ENCODE data around the gene F5. TPM values are rescaled to one million over a fixed set of nuclear protein-coding genes. Genes with fewer than 3 reads are reported as not detected.

F5 gene
- 0.08 TPM for polyA plus RNA-seq (2013, experiment 1 of 2)
- polyA plus RNA-seq (2013, experiment 2 of 2), result 0.08 TPM

DNA sequence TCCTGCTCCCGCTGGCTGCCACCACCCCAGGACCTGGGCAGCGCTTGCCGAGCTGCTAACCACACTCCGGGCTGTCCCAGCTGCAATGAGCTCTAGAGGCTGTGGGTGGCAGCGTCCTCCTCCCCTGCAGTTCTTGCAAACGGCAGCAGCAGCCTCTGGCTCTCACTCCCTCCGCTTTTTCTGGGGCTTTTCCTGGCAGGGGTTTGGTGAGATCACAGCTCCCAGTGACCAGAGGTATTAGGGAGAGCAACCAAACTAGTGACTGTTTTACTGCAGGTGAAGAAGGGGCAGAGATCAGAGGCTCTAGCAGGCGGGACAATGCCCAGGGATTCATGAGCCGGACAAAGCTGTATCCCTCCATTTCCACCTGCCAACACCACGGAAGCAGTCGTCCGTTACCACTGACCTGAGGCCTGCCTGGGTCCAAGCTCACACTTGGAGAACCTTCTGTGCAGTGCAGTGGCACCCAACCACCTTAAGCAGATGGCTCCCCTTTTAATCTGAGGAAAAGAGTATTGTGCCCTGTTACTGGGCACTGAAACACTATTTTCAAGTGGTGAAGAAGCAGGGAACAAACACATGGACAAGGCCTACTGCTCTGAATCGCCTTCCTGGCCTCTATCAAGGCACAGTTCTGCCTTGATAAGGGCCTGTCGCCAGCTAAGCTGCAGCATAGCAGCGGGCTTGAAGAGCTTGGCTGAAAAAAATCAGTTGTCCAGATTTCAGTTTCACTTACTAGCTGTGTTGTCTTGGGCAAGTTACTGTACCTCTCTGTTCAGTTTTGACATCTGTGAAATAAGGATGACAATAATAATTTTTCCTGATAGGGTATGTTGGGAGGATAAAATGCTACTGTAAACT, at the start of gene F5:
TSS of gene F5 (minus strand) at position 87 of the 861 bp plus-strand sequence. CDS start 95 bp downstream, outside the sequence.
- H2BK120ac ChIP-seq (ENCODE audit: low read depth, low read length), result no peak within 1 kb of the TSS
- H3K56ac ChIP-seq (ENCODE audit: low read length), result peak within 1 kb of the TSS; percentile 62
- H3K4me3 ChIP-seq (ENCODE audit: low read length), result no peak within 1 kb of the TSS
- peak; percentile 87 for DNase-seq
- H3K27ac ChIP-seq (ENCODE audit: low read depth, low read length), result no peak within 1 kb of the TSS
- peaks cover 1% of the 10 kb centered on the region for H3K4me1 ChIP-seq (ENCODE audit: control insufficient read depth, low read depth, low read length)
- no peak within 1 kb of the TSS for H4K5ac ChIP-seq (ENCODE audit: low read length)
- no CpG with 5 or more reads among the region's 15 CpGs for WGBS (ENCODE audit: extremely low coverage, insufficient coverage, low lambda C conversion rate)
- H3K36me3 ChIP-seq (ENCODE audit: control insufficient read depth, insufficient read depth, low read length), result no peaks in the 10 kb centered on the region
- H2AK5ac ChIP-seq (ENCODE audit: low read length), result no peak within 1 kb of the TSS
- no peak within 1 kb of the TSS for H3K4ac ChIP-seq (ENCODE audit: low read depth, low read length)
- peak within 1 kb of the TSS; percentile 19 for H3K4me2 ChIP-seq (ENCODE audit: low read length)
- H4K8ac ChIP-seq (ENCODE audit: low read depth, low read length), result no peak within 1 kb of the TSS
- no peak within 1 kb of the TSS for H2BK15ac ChIP-seq (replicated peaks; ENCODE audit: low read depth)
- peak within 1 kb of the TSS; percentile 15 for H3K9ac ChIP-seq (ENCODE audit: low read length)
- H3K79me1 ChIP-seq (ENCODE audit: low read length), result no peaks in the 10 kb centered on the region
- H3K27me3 ChIP-seq (ENCODE audit: insufficient read depth, low read length, poor library complexity), result no peaks in the 10 kb centered on the region
- H3K18ac ChIP-seq (ENCODE audit: low read length), result no peak within 1 kb of the TSS
- no peak within 1 kb of the TSS for H2BK5ac ChIP-seq (ENCODE audit: low read length)
- no peak within 1 kb of the TSS for H3K23ac ChIP-seq (ENCODE audit: low read length)
- no peaks in the 10 kb centered on the region for H3K79me2 ChIP-seq (ENCODE audit: control insufficient read depth, insufficient read depth, low read length)

DNA sequence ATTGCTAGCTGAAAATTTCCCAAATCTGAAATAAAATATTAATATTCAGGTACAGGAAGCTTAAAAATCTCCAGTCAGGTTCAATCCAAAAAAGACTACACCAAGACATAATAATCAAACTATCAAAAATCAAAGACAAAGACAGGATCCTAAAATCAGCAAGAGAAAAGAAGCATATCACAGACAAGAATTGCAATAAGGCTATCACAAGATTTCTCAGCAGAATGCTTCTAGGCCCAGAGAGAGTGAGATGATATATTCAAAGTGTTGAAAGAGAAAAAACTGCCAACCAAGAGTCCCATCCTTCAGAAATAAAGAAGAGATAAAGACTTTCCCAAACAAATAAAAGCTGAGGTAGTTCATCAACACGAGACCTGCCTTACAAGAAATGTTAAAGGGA, 48.6 kb upstream of the F5 start:
- no peak overlapping the region for H3K18ac ChIP-seq (ENCODE audit: low read length)
- H4K8ac ChIP-seq (ENCODE audit: low read depth, low read length), result no peak overlapping the region
- H4K5ac ChIP-seq (ENCODE audit: low read length), result no peak overlapping the region
- H3K4me3 ChIP-seq (ENCODE audit: low read length), result no peak overlapping the region
- no peak overlapping the region for H3K4me2 ChIP-seq (ENCODE audit: low read length)
- H3K36me3 ChIP-seq (ENCODE audit: control insufficient read depth, insufficient read depth, low read length), result no peaks in the 10 kb centered on the region
- no peak overlapping the region for H2BK5ac ChIP-seq (ENCODE audit: low read length)
- no peak overlapping the region for H3K56ac ChIP-seq (ENCODE audit: low read length)
- WGBS (ENCODE audit: extremely low coverage, insufficient coverage, low lambda C conversion rate), result no CpG with 5 or more reads among the region's 1 CpG
- no peak for DNase-seq
- H2AK5ac ChIP-seq (ENCODE audit: low read length), result no peak overlapping the region
- H3K79me2 ChIP-seq (ENCODE audit: control insufficient read depth, insufficient read depth, low read length), result no peaks in the 10 kb centered on the region
- H3K9ac ChIP-seq (ENCODE audit: low read length), result no peak overlapping the region
- H3K79me1 ChIP-seq (ENCODE audit: low read length), result no peaks in the 10 kb centered on the region
- no peak overlapping the region for H2BK120ac ChIP-seq (ENCODE audit: low read depth, low read length)
- H2BK15ac ChIP-seq (replicated peaks; ENCODE audit: low read depth), result no peak overlapping the region
- no peak overlapping the region for H3K23ac ChIP-seq (ENCODE audit: low read length)
- H3K4ac ChIP-seq (ENCODE audit: low read depth, low read length), result no peak overlapping the region
- no peak overlapping the region for H3K27ac ChIP-seq (ENCODE audit: low read depth, low read length)
- H3K27me3 ChIP-seq (ENCODE audit: insufficient read depth, low read length, poor library complexity), result no peaks in the 10 kb centered on the region
- H3K4me1 ChIP-seq (ENCODE audit: control insufficient read depth, low read depth, low read length), result no peaks in the 10 kb centered on the region

DNA sequence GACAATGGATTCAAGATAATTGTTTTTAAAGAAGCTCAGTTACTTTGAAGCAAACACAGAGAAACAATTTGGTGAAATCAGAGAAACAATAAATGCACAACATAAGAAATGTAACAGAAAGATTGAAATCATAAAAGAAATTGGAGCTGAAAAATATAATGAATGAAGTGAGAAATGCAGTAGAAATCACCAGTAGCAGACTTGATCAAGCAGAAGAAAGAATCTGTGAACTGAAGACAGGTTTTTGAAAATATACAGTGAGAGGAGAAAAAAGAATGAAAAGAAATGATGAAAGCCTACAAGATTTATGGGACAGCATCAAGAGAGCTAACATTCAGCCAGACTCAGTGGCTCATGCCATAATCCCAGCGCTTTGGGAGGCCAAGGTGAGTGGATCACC, 47.9 kb upstream of the F5 start:
- Histone ChIP-seq H3K79me1 (ENCODE audit: low read length) (no peaks in the 10 kb centered on the region), H3K4me3 (ENCODE audit: low read length) (no peak overlapping the region), H3K79me2 (ENCODE audit: control insufficient read depth, insufficient read depth, low read length) (no peaks in the 10 kb centered on the region), H3K4me1 (ENCODE audit: control insufficient read depth, low read depth, low read length) (no peaks in the 10 kb centered on the region), H4K5ac (ENCODE audit: low read length) (no peak overlapping the region), H3K18ac (ENCODE audit: low read length) (no peak overlapping the region), H3K23ac (ENCODE audit: low read length) (no peak overlapping the region), H2BK120ac (ENCODE audit: low read depth, low read length) (no peak overlapping the region), H3K27ac (ENCODE audit: low read depth, low read length) (no peak overlapping the region), H3K4me2 (ENCODE audit: low read length) (no peak overlapping the region), H3K36me3 (ENCODE audit: control insufficient read depth, insufficient read depth, low read length) (no peaks in the 10 kb centered on the region), H2AK5ac (ENCODE audit: low read length) (no peak overlapping the region), H3K27me3 (ENCODE audit: insufficient read depth, low read length, poor library complexity) (no peaks in the 10 kb centered on the region), H3K56ac (ENCODE audit: low read length) (no peak overlapping the region), H3K9ac (ENCODE audit: low read length) (no peak overlapping the region), H2BK15ac (replicated peaks; ENCODE audit: low read depth) (no peak overlapping the region), H2BK5ac (ENCODE audit: low read length) (no peak overlapping the region), H3K4ac (ENCODE audit: low read depth, low read length) (no peak overlapping the region), H4K8ac (ENCODE audit: low read depth, low read length) (no peak overlapping the region)
- WGBS (ENCODE audit: extremely low coverage, insufficient coverage, low lambda C conversion rate), result no CpG with 5 or more reads among the region's 1 CpG
- DNase-seq, result no peak

DNA sequence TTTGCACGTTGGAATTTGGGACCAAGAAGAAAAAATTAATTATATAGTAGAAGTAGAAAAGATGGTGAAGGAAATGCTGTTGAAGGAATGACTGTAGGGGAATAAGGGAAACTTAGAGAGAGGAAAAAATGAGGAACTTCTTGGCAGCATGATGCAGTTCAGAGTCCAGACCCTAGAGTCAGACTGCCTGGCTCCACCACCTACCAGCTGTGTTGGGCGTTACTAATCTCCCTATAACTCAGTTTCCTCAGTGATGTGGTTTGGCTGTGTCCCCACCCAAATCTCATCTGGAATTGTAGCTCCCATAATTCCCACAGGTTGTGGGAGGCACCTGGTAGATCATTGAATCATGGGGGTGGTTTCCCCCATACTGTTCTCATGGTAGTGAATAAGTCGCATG, 45.0 kb upstream of the F5 start:
- no peaks in the 10 kb centered on the region for H3K79me2 ChIP-seq (ENCODE audit: control insufficient read depth, insufficient read depth, low read length)
- no peak overlapping the region for H3K23ac ChIP-seq (ENCODE audit: low read length)
- no peak overlapping the region for H3K27ac ChIP-seq (ENCODE audit: low read depth, low read length)
- H3K4me3 ChIP-seq (ENCODE audit: low read length), result no peak overlapping the region
- H3K18ac ChIP-seq (ENCODE audit: low read length), result no peak overlapping the region
- H3K27me3 ChIP-seq (ENCODE audit: insufficient read depth, low read length, poor library complexity), result no peaks in the 10 kb centered on the region
- no peaks in the 10 kb centered on the region for H3K4me1 ChIP-seq (ENCODE audit: control insufficient read depth, low read depth, low read length)
- no peak overlapping the region for H4K8ac ChIP-seq (ENCODE audit: low read depth, low read length)
- no peak overlapping the region for H3K4ac ChIP-seq (ENCODE audit: low read depth, low read length)
- H2BK120ac ChIP-seq (ENCODE audit: low read depth, low read length), result no peak overlapping the region
- H3K36me3 ChIP-seq (ENCODE audit: control insufficient read depth, insufficient read depth, low read length), result no peaks in the 10 kb centered on the region
- no peak overlapping the region for H2BK15ac ChIP-seq (replicated peaks; ENCODE audit: low read depth)
- DNase-seq, result no peak
- WGBS (ENCODE audit: extremely low coverage, insufficient coverage, low lambda C conversion rate), result 100% methylated on average over 1 of the region's 3 CpGs
- no peaks in the 10 kb centered on the region for H3K79me1 ChIP-seq (ENCODE audit: low read length)
- H3K4me2 ChIP-seq (ENCODE audit: low read length), result no peak overlapping the region
- H3K9ac ChIP-seq (ENCODE audit: low read length), result no peak overlapping the region
- H4K5ac ChIP-seq (ENCODE audit: low read length), result no peak overlapping the region
- H3K56ac ChIP-seq (ENCODE audit: low read length), result no peak overlapping the region
- no peak overlapping the region for H2AK5ac ChIP-seq (ENCODE audit: low read length)
- H2BK5ac ChIP-seq (ENCODE audit: low read length), result no peak overlapping the region

DNA sequence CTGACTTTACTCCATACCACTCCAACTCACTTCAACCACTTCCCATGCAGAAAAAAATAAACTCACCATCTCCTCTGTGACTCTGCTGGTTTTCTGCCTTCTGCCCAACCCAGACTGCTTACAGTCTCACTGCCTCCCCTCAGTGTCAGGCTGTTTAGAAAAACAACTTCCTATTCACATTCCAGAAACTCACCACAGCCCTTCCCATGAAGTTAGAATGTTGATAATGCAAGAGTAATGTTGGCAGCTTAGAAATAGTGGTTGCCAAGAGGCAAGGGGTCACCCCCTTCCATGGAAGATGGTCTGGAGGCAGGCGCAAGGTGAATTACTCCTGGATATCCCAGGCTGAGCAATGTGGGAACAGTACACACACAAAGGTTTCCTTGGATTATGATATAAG, 43.7 kb upstream of the F5 start, which contains the start of gene SELP:
TSS of gene SELP (minus strand) at position 119 of the 400 bp plus-strand sequence. CDS start at position 69, 50 bp downstream.
- Histone ChIP-seq H3K9ac (ENCODE audit: low read length) (no peak within 1 kb of the TSS), H2BK120ac (ENCODE audit: low read depth, low read length) (no peak within 1 kb of the TSS), H3K79me2 (ENCODE audit: control insufficient read depth, insufficient read depth, low read length) (no peaks in the 10 kb centered on the region), H3K4me3 (ENCODE audit: low read length) (no peak within 1 kb of the TSS), H4K5ac (ENCODE audit: low read length) (no peak within 1 kb of the TSS), H2BK5ac (ENCODE audit: low read length) (no peak within 1 kb of the TSS), H4K8ac (ENCODE audit: low read depth, low read length) (no peak within 1 kb of the TSS), H3K23ac (ENCODE audit: low read length) (no peak within 1 kb of the TSS), H2AK5ac (ENCODE audit: low read length) (no peak within 1 kb of the TSS), H3K79me1 (ENCODE audit: low read length) (no peaks in the 10 kb centered on the region), H3K36me3 (ENCODE audit: control insufficient read depth, insufficient read depth, low read length) (no peaks in the 10 kb centered on the region), H3K4me1 (ENCODE audit: control insufficient read depth, low read depth, low read length) (no peaks in the 10 kb centered on the region), H2BK15ac (replicated peaks; ENCODE audit: low read depth) (no peak within 1 kb of the TSS), H3K27ac (ENCODE audit: low read depth, low read length) (no peak within 1 kb of the TSS), H3K56ac (ENCODE audit: low read length) (no peak within 1 kb of the TSS), H3K18ac (ENCODE audit: low read length) (no peak within 1 kb of the TSS), H3K4ac (ENCODE audit: low read depth, low read length) (no peak within 1 kb of the TSS), H3K27me3 (ENCODE audit: insufficient read depth, low read length, poor library complexity) (no peaks in the 10 kb centered on the region), H3K4me2 (ENCODE audit: low read length) (no peak within 1 kb of the TSS)
- WGBS (ENCODE audit: extremely low coverage, insufficient coverage, low lambda C conversion rate), result no CpG with 5 or more reads among the region's 1 CpG
- no peak for DNase-seq
